ENCODE measurements around the gene LZTS3. TPM values are rescaled to one million over a fixed set of nuclear protein-coding genes. Genes with fewer than 3 reads are reported as not detected.
"Not testable (repeated sequence)": the region's sequence is repeated elsewhere in the genome, so short reads cannot be mapped to it uniquely, and the experiment has no call there.

LZTS3 gene
- total RNA-seq, 2 donors from 2014 or later, result 26.8 to 27.7 TPM

GRCh38 chr20:3183896-3184612 is 10.7 kb upstream of the LZTS3 start:
- H3K4me1 ChIP-seq (ENCODE audit: control insufficient read depth, insufficient read depth, low read length), result no peaks in the 10 kb centered on the region
- no peak for DNase-seq
- H3K9ac ChIP-seq (ENCODE audit: extremely low read depth, low read length, poor library complexity, severe bottlenecking), result no peak overlapping the region
- TF ChIP-seq CTCF (conservative IDR thresholded peaks at IDR 0.05), result no peak
- no peaks in the 10 kb centered on the region for H3K27me3 Mint-ChIP-seq (ENCODE audit: insufficient read depth)
- peaks cover 8% of the 10 kb centered on the region for H3K36me3 Mint-ChIP-seq (ENCODE audit: low read depth)
- peaks cover under 1% of the 10 kb centered on the region for H3K4me1 Mint-ChIP-seq
- no peak overlapping the region for H3K27ac ChIP-seq (ENCODE audit: low read depth, low read length)
- no peaks in the 10 kb centered on the region for H3K27me3 ChIP-seq (ENCODE audit: control insufficient read depth, insufficient read depth, low read length, poor library complexity, severe bottlenecking)
- 88 to 94% methylated on average over 1 to 3 of the region's 3 CpGs for WGBS, 2 experiments (ENCODE audit: insufficient coverage in 1 of 2, insufficient read length in 1 of 2)
- H3K4me3 Mint-ChIP-seq, result no peak overlapping the region
- H3K9me3 Mint-ChIP-seq, result no peaks in the 10 kb centered on the region
- no peaks in the 10 kb centered on the region for H3K9me3 ChIP-seq (ENCODE audit: control insufficient read depth, low read length)
- peaks cover 3% of the 10 kb centered on the region for H3K36me3 ChIP-seq (ENCODE audit: control insufficient read depth, insufficient read depth, low read length)
- H3K27ac Mint-ChIP-seq, result no peak overlapping the region
- H3K4me3 ChIP-seq (ENCODE audit: low read length), result no peak overlapping the region

GRCh38 chr20:3182429-3182828 is 9.1 kb upstream of the LZTS3 start:
- H3K27me3 Mint-ChIP-seq (ENCODE audit: insufficient read depth); H3K4me1 Mint-ChIP-seq; H3K4me3 ChIP-seq (ENCODE audit: low read length); H3K36me3 ChIP-seq (ENCODE audit: control insufficient read depth, insufficient read depth, low read length); H3K9ac ChIP-seq (ENCODE audit: extremely low read depth, low read length, poor library complexity, severe bottlenecking); H3K36me3 Mint-ChIP-seq (ENCODE audit: low read depth); H3K27me3 ChIP-seq (ENCODE audit: control insufficient read depth, insufficient read depth, low read length, poor library complexity, severe bottlenecking); DNase-seq; H3K27ac Mint-ChIP-seq; H3K27ac ChIP-seq (ENCODE audit: low read depth, low read length); H3K9me3 ChIP-seq (ENCODE audit: control insufficient read depth, low read length); H3K4me3 Mint-ChIP-seq; H3K9me3 Mint-ChIP-seq; H3K4me1 ChIP-seq (ENCODE audit: control insufficient read depth, insufficient read depth, low read length): not testable (repeated sequence)
- WGBS, 2 experiments (ENCODE audit: insufficient coverage in 1 of 2, insufficient read length in 1 of 2), result 90 to 98% methylated on average over 5 of the region's 5 CpGs

GRCh38 chr20:3181270-3181669 is 7.9 kb upstream of the LZTS3 start:
- H3K9me3 ChIP-seq (ENCODE audit: control insufficient read depth, low read length), result no peaks in the 10 kb centered on the region
- no peak overlapping the region for H3K9ac ChIP-seq (ENCODE audit: extremely low read depth, low read length, poor library complexity, severe bottlenecking)
- H3K4me3 ChIP-seq (ENCODE audit: low read length), result no peak overlapping the region
- no peaks in the 10 kb centered on the region for H3K9me3 Mint-ChIP-seq
- no peaks in the 10 kb centered on the region for H3K36me3 ChIP-seq (ENCODE audit: control insufficient read depth, insufficient read depth, low read length)
- no peak for DNase-seq
- no peak overlapping the region for H3K27ac Mint-ChIP-seq
- no peaks in the 10 kb centered on the region for H3K27me3 ChIP-seq (ENCODE audit: control insufficient read depth, insufficient read depth, low read length, poor library complexity, severe bottlenecking)
- no peak for TF ChIP-seq CTCF (conservative IDR thresholded peaks at IDR 0.05)
- H3K4me1 ChIP-seq (ENCODE audit: control insufficient read depth, insufficient read depth, low read length), result peaks cover 5% of the 10 kb centered on the region
- H3K27ac ChIP-seq (ENCODE audit: low read depth, low read length), result no peak overlapping the region
- WGBS, 2 experiments (ENCODE audit: insufficient coverage in 1 of 2, insufficient read length in 1 of 2), result 94 to 97% methylated on average over 2 to 5 of the region's 5 CpGs
- peaks cover 6% of the 10 kb centered on the region for H3K4me1 Mint-ChIP-seq
- no peaks in the 10 kb centered on the region for H3K27me3 Mint-ChIP-seq (ENCODE audit: insufficient read depth)
- peaks cover 7% of the 10 kb centered on the region for H3K36me3 Mint-ChIP-seq (ENCODE audit: low read depth)
- no peak overlapping the region for H3K4me3 Mint-ChIP-seq

GRCh38 chr20:3180319-3180718 is 7.0 kb upstream of the LZTS3 start:
- Mint-ChIP-seq H3K4me3 (no peak overlapping the region), H3K4me1 (peaks cover 9% of the 10 kb centered on the region), H3K9me3 (no peaks in the 10 kb centered on the region), H3K27me3 (ENCODE audit: insufficient read depth) (no peaks in the 10 kb centered on the region), H3K27ac (no peak overlapping the region), H3K36me3 (ENCODE audit: low read depth) (peaks cover 7% of the 10 kb centered on the region)
- no peak overlapping the region for H3K27ac ChIP-seq (ENCODE audit: low read depth, low read length)
- WGBS, 2 experiments (ENCODE audit: insufficient coverage in 1 of 2, insufficient read length in 1 of 2), result 63 to 75% methylated on average over 2 to 4 of the region's 4 CpGs
- no peaks in the 10 kb centered on the region for H3K9me3 ChIP-seq (ENCODE audit: control insufficient read depth, low read length)
- H3K9ac ChIP-seq (ENCODE audit: extremely low read depth, low read length, poor library complexity, severe bottlenecking), result no peak overlapping the region
- no peak overlapping the region for H3K4me3 ChIP-seq (ENCODE audit: low read length)
- no peaks in the 10 kb centered on the region for H3K27me3 ChIP-seq (ENCODE audit: control insufficient read depth, insufficient read depth, low read length, poor library complexity, severe bottlenecking)
- no peak for TF ChIP-seq CTCF (conservative IDR thresholded peaks at IDR 0.05)
- DNase-seq, result no peak
- peaks cover 5% of the 10 kb centered on the region for H3K4me1 ChIP-seq (ENCODE audit: control insufficient read depth, insufficient read depth, low read length)
- no peaks in the 10 kb centered on the region for H3K36me3 ChIP-seq (ENCODE audit: control insufficient read depth, insufficient read depth, low read length)
